ENCODE results near the gene CD101.

DNA sequence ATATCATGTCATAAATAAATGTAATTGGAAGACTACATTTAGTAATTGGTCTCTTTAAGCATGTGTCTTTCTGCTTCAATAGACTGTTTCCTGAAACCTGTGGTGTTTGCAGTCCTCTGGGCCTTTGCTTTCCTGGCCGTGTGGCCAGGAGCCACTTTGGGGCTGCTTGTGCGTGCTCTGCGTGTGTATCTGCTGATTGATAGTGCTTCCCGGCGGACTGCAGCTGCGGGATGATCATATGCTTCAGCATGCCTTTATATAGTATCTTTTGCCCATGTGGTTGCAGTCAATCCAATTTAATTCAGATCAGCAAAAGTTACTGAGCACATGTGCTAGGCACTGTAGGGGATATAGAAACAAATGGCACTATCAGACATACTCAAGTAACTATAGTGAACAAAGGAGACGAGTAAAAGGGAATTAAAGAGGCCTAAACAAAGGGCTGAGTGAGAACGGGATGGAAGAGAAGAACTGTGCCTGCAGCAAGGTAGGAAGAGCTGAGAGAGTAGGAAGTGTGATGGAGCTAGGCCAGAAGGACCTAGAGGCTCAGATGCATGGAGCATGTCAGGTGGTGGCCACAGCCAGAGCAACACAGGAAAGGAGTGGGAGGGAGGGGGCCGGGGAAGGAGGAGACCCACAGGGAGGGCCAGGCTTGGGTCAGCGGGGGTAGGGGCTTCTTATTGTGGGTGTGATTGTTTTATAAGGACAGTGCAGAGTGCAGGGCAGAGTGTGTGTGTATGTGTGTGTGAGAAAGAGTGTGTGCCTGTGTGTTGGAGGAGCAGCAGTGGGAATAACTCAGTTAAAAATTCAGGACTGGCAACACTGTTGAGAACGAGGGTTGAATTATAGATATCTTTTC lies 31.4 kb downstream of the CD101 start:
- TF ChIP-seq, protein P1, sequence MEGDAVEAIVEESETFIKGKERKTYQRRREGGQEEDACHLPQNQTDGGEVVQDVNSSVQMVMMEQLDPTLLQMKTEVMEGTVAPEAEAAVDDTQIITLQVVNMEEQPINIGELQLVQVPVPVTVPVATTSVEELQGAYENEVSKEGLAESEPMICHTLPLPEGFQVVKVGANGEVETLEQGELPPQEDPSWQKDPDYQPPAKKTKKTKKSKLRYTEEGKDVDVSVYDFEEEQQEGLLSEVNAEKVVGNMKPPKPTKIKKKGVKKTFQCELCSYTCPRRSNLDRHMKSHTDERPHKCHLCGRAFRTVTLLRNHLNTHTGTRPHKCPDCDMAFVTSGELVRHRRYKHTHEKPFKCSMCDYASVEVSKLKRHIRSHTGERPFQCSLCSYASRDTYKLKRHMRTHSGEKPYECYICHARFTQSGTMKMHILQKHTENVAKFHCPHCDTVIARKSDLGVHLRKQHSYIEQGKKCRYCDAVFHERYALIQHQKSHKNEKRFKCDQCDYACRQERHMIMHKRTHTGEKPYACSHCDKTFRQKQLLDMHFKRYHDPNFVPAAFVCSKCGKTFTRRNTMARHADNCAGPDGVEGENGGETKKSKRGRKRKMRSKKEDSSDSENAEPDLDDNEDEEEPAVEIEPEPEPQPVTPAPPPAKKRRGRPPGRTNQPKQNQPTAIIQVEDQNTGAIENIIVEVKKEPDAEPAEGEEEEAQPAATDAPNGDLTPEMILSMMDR (IDR thresholded peaks at IDR 0.05), result no peak
- TF ChIP-seq EP300 (IDR thresholded peaks at IDR 0.05), result no peak
- no peak for TF ChIP-seq POLR2A (IDR thresholded peaks at IDR 0.05)
